HG03139 (cell line): ENCODE data around the gene SNPH.

Source experiments
- ATAC-seq: cut with Tn5 transposase; IDR thresholded peaks from one replicate; pipeline ENCODE4 v1.9.1; 2021; ENCODE audit not compliant: unreplicated experiment

The SNPH gene

GRCh38 chr20:1264727-1265126 is 1.4 kb upstream of the SNPH start:
- no peak for ATAC-seq

GRCh38 chr20:1265226-1265915 is 723 bp upstream of the SNPH start:
- no peak for ATAC-seq

- ATAC-seq: no peak
These were observed 253 bp upstream of the SNPH start for GRCh38 chr20:1265916-1266166.

GRCh38 chr20:1267161-1267560 is 1.1 kb downstream of the SNPH start:
- ATAC-seq: no peak

GRCh38 chr20:1267809-1268374 is 1.8 kb downstream of the SNPH start:
- no peak for ATAC-seq

- no peak for ATAC-seq
These were observed 3.1 kb downstream of the SNPH start for GRCh38 chr20:1269235-1269634.

- no peak for ATAC-seq
These were observed 3.8 kb downstream of the SNPH start for GRCh38 chr20:1269850-1270249.

GRCh38 chr20:1272368-1273100 is 6.4 kb downstream of the SNPH start:
- ATAC-seq: no peak

GRCh38 chr20:1273366-1273765 is 7.3 kb downstream of the SNPH start:
- no peak for ATAC-seq

GRCh38 chr20:1274485-1275311 is 8.6 kb downstream of the SNPH start:
- ATAC-seq: no peak

GRCh38 chr20:1275919-1276318 is 9.8 kb downstream of the SNPH start:
- ATAC-seq: no peak

GRCh38 chr20:1277529-1278322 is 11.6 kb downstream of the SNPH start:
- ATAC-seq: no peak

- ATAC-seq: no peak
These were observed 12.9 kb downstream of the SNPH start for GRCh38 chr20:1278993-1279392.

GRCh38 chr20:1280195-1281102 is 14.4 kb downstream of the SNPH start:
- no peak for ATAC-seq

GRCh38 chr20:1281279-1282057 is 15.4 kb downstream of the SNPH start:
- no peak for ATAC-seq

GRCh38 chr20:1282966-1283365 is 16.9 kb downstream of the SNPH start:
- no peak for ATAC-seq

GRCh38 chr20:1283522-1284510 is 17.7 kb downstream of the SNPH start:
- ATAC-seq: no peak
